Measurements from ENCODE around the gene FGD3.
A peak's percentile ranks its signal among the peaks of the same experiment; 100 is the strongest.
"Not testable (repeated sequence)": the region's sequence is repeated elsewhere in the genome, so short reads cannot be mapped to it uniquely, and the experiment has no call there.

FGD3 gene

DNA sequence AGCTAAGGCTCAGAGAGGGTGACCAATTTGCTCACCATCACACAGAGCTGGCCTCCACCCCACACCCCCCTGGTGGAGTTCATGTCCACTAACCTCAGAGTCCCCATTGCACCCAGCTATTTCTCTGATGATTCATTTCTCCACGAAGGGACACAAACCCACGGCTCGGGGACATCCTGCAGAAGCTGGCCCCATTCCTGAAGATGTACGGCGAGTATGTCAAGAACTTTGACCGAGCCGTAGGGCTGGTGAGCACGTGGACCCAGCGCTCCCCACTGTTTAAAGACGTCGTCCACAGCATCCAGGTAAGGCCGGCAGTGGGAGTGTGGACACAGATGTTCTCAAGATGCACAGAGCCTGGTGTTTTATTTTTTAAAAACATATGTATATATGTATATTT is 58.6 kb downstream of the FGD3 start:
- DNase-seq (ENCODE audit: low spot score) = no peak

DNA sequence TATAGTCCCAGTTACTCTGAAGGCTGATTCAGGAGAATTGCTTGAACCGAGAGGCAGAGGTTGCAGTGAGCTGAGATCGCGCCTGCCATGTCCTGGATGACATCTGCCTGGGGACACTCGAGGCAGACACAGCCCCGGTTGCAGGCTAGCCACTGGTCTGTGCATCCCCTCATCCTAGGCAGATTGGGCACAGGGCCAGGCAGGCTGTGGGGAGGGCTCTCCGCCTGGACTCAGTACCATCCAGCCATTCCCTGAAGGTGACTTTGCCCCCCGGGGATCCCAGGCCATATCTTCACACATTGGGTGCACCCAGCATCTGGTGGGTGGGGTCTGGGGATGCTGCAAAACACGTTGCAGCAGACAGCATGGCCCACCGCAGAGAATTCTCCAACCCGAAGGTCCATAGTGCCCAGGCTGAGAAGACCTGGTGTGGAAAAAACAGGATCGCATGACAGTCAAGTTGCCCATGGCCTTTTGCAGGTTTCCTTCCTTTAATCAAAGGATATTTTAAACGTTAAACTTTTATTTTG is 60.3 kb downstream of the FGD3 start:
- no peak for DNase-seq (ENCODE audit: low spot score)

- DNase-seq (ENCODE audit: low spot score) = no peak
Observed at GRCh38 chr9:93008457-93008856, 61.1 kb downstream of the FGD3 start.

DNA sequence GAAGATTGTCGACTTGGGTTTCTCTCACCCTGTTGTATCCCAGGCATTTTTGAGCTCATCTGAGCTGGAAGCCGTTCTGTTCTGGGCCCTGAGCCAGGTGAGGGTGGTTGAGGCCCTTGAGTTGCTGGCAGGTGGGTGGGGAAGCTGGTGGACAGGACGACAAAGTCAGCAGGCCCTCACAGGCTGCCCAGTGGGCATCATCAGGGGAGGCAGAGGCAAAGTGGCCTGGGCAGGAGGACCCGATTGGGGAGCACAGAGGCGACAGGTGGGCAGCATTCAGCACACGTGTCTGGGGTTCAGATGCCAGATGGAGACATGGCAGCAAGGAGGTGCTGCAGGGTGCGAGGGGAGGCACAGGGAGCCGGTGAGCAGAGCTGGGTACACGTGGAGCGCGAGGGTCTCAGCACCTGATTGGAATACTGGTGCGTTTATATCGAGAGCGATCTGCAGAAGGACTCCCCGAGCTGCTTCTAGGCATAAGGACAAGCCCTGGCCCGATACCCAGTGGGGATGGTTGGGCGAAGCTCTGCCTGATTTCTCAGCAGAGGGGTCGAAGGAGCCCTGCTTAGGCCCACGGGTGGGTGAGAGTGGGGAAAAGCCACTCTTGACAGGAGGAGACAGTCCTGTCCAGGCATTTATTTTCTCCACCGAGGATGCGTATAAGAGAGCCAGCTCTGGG is 62.2 kb downstream of the FGD3 start:
- peak; percentile 41 for DNase-seq (ENCODE audit: low spot score)

GRCh38 chr9:93010056-93010455 is 62.7 kb downstream of the FGD3 start:
- peak; percentile 40 for DNase-seq (ENCODE audit: low spot score)

GRCh38 chr9:93010704-93011103 is 63.4 kb downstream of the FGD3 start:
- DNase-seq (ENCODE audit: low spot score) = peak; percentile 52

- no peak for DNase-seq (ENCODE audit: low spot score)
Observed at GRCh38 chr9:93011114-93011513, 63.8 kb downstream of the FGD3 start.

DNA sequence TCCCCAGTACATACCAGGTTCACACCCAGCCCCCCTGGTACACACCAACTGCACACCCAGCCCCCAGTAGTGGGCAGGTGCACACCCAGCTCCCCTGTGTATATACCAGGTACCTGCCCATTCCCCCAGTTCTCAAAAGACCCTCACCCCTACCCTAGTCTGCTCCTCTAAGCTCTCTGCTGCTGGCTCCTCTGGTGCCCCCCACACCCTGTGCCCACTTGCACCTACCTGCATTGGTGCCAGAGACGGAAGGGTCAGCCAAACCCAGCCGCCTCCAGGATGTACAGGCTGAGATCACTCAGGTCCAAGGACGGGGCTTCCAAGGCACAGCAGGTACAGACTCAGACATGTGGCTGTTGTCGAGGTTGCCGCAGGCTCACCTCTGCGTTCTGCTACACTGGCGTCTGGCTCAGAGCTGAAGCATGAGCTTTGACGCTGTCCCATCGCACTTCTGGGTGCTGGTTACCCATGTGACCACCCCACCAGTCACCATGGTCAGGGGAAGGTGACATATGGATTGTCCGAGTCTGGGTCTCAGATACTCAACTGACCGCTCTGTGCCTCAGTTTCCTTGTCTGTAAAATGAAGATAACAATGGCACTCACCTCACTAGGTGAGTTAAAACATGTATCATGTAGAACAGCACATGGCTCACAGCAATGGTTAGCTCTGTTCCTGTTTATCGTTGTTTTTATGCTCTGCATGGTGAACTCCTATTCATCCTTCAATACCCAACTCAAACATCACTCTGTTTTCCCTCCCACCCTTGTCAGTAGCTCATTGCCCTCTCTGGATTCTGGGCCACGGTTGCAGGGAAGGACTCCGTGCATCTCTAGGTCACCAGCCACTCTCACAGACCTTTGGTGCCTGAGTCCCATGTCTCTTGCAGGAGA is 65.9 kb downstream of the FGD3 start:
- peak; percentile 50 for DNase-seq (ENCODE audit: low spot score)

DNA sequence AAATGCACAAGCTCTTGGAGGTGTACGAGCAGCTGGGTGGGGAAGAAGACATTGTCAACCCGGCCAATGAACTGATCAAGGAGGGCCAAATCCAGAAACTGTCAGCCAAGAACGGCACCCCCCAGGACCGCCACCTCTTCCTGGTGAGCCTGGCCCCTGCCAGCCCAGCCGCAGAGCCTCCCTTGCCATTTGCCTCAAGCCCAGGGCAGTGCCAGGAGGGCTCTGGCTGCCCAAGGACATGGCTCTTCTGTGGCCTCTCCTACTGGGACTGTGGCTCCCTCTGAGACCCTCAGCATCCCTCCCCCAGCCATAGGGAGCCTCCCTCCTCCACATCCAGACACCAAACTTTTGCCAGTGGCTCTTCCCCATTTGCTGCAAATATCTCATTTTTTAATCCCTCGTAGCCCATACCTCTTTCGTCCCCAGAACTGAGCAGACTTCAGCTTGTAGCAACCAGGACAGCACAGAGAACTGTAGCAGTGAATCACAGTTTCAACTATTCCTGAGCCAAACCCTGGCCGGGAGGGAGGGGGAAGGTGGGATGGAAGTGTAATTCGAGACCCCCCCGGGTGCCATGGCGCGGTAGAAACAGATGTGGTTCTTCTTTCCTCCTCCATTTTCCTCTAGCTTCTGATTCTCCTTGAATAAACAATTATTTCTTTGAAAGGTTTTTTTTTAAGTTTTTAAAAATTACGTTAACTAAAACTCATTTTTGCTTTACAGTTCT is 66.7 kb downstream of the FGD3 start:
- DNase-seq (ENCODE audit: low spot score) = peak; percentile 57

DNA sequence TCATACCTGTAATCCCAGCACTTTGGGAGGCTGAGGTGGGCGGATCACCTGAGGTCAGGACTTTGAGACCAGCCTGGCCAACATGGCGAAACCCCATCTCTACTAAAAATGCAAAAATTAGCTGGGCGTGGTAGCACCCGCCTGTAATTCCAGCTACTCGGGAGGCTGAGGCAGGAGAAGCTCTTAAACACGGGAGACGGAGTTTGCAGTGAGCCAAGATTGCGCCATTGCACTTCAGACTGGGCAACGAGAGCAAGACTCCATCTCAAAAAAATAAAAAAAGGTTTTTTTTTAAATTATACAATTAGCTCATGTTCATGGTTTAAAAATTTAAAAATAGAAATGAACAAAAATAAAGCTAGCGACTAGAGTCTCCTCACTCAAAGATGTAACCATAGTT is 67.9 kb downstream of the FGD3 start:
- not testable (repeated sequence) for DNase-seq (ENCODE audit: low spot score)

GRCh38 chr9:93017621-93018020 is 70.3 kb downstream of the FGD3 start:
- no peak for DNase-seq (ENCODE audit: low spot score)

DNA sequence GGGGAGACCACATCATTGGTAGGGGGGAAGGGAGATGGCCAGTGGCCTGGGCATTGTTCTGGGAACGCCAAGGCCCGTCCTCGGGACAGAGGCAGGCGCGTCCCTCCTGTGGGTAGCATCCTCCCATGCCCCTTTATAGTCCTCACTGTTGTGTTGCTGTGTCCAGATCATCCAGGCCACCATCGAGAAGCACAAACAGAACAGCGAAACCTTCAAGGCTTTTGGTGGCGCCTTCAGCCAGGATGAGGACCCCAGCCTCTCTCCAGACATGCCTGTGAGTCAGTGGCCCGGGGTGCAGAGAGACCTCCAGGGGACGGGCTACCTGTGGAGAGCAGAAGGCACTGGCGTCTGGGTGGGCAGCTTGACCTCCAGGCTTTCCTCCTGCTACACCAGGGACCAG is 72.8 kb downstream of the FGD3 start:
- DNase-seq (ENCODE audit: low spot score) = no peak

DNA sequence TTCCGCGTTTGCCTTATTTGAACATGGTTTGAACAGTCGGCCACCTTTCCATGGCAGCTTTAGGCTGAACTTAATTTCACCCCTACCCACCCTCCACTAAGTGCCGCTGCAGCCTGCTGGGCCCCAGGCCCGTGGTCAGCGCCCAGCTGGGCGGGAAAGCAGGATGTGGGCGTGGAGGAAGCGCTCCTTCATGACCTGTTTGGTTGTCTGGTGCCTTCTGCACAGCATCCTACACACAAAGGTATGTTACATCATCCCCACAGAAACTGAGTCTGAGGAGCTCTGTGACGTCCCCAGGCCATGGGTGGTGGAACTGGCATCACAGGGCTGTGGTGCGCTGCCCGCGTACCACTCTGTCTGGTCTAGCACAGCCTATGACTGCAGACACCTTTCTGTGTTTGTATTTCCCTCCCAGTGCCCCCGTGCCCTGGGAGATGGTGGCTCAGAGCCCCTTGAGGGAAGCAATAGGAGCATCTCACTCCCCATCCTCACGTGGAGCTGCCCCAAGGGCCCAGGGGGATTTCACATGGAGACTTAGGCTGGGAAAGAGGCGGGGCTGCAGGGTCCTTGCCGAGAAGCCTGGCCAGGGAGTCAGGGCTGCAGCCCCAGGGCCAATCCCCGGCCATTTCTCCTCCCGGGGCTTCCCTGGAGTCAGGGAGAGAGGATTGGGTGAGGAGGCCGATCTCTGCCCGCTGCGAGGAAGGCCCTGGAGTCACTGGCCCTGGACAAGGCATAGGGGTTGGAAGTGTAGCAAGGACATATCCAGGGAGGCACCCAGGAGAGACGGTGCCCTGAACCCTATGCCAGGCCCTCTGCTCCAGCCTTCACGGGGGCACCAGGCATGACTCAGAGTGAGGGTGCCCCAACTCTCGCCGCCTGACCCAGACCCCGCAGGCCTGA is 73.7 kb downstream of the FGD3 start:
- DNase-seq (ENCODE audit: low spot score) = peak; percentile 54

DNA sequence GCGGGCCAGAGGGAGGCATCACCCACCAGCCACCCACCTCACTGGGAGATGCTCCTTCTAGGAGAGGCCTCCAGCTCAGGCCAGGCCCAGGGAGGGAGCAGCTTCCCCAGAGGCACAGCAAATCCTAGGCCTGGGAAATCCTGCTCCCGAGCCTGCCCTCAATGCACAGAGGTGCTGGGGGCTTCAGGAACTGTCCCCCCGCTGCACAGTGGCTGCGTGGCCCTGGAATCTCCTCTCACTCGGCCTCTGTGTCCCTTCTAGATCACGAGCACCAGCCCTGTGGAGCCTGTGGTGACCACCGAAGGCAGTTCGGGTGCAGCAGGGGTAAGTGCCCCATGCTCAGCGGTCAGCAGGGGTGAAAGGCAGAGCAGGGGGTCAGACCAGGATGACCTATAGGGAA is 74.7 kb downstream of the FGD3 start:
- no peak for DNase-seq (ENCODE audit: low spot score)

DNA sequence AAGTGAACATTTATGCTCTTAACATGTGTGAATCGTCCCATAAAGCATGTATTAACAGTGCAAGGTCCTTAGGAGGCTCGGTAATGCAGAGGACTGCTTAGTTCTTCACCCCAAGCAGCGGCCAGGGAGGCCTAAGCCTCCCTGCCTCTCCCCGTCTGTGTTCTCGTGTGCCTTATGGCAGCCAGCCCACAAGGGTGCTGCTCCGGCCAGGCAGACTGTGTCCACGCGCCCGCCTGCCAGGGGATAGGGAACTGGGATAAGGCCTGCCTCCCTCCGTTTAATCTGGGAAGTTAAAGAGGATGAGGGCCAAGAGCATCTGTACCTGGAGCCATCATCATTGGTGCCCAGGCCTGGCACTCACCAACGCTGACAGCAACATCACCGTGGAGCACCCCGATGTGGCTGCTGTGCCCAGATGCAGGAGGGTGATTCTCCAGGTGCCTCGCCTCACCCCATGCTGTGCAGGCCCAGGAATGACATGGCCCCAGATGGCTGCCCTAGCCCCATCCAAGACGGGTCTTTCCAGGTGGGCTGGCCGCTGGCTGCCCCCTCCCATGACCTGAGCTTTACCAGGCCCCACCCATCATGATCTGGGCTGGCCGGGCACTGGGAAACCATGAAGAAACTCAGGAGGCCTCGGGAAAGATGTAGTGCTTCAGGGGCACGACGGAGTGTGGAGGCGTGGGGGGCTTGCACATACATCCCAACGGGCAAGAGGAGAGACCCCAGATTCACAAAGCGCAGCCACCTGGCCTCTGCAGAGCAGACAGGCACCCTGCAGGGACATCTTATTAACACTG is 75.6 kb downstream of the FGD3 start:
- no peak for DNase-seq (ENCODE audit: low spot score)

DNA sequence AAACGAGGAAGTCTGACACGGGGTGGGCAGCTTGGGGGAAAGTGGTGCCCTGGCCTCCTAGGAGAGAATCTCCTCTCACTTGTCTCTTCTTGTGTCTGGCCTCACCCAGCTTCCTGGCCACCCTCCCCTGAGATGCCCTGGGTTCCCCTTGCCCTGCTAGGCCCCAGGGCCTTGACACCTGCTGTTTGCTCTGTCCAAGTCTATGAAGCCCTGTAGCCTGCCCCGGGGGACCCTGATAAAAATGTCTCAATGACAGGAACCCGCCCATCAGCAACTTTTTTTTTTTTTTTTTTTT is 76.1 kb downstream of the FGD3 start:
- no peak for DNase-seq (ENCODE audit: low spot score)

DNA sequence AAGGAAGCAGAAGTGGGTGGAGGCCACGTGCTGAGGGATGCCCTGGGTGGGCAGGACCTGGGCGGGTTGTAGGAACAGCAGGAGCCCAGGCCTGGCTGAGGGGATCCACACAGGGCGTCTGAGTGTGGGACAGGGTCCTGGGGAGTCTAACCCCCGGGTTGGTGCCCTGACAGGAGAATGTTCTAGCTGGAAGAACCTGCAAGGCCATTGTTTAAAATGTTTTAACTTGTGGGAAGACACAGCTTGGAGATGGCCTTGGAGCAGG is 77.3 kb downstream of the FGD3 start:
- no peak for DNase-seq (ENCODE audit: low spot score)

DNA sequence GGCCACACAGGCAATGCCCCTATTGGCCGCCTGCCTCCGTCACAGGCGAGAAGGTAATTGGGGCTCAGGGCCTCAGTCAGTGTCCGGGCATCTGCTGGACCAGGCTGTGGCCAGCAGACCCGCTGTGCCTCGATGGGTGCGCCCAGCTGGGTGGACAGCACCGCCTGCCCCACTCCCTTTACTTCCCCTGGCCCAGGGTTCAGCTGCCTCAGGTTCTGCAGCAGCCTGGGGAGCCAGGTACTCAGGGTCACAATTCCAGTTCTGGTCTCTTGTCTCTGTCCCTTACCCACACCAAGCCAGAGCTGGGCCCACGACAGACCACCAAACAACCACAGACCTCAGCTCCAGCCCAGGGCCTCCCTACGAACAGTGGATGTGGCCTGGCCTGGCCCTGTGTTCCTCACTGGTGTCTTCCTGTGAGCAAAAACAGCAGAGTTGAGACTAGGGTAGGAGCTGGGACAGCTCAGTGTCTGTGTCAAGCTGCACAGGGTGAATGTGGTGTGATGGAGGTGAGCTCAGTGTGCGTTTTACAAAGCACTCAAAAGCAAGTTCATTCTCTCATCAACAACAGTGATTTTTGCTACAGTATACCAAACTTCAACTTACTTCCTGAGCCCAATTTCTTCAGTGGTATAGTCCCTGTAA is 77.8 kb downstream of the FGD3 start:
- no peak for DNase-seq (ENCODE audit: low spot score)

DNA sequence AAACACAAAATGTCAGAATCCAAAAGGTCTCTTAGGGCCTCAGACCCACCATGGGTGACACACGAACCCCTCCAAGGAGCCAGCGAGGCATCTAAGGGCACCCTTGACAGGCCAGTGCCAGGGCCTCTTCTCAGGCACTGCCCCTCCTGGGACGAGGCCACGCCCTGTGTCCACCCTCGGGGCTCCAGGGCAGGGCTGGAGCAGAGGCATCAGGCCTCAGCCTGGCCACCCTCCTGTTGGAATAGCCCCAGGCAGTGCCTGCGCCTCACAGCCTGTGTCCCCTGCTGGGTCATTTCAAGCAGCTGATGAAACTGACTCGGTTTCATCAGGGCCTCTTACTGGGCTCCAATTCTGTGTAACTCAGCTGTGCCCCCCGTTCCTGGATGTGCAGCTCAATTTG is 78.4 kb downstream of the FGD3 start:
- DNase-seq (ENCODE audit: low spot score) = no peak

DNA sequence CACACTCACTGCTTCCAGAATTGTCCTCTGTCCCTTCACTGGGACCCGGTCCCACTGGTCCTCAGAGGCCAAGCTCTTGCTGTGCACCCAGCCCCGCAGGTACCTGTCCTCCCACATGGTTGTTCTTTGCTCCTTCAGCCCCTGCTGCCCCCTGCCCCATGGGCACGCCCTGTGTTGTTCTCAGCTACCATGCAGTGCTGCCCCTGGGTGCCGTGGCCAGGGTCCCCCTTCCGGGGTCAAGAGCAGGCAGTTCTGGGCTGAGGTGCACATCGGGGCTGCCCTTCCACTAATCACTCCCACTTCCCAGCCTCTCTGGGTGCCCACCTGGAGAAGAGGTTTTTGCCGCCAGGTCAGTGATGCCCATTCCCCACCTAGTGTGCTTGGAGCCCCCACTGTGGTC is 79.3 kb downstream of the FGD3 start:
- no peak for DNase-seq (ENCODE audit: low spot score)

DNA sequence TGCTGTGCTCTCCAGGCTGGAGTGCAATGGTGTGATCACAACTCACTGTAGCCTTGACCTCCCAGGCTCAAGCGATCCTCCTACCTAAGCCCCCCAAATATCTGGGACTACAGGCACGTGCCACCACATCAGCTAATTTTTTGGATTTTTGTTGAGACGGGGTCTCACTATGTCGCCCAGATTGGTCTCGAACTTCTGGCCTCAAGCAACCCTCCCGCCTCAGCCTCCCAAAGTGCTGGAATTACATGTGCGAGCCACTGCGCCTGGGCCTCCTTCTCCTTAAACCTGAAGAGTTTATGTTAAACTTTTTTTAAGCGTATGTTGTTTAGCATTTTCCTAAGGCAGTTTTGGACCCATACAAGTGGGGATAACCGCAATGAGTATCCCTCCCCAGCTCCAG is 80.4 kb downstream of the FGD3 start:
- DNase-seq (ENCODE audit: low spot score) = no peak

Data from left forelimb (tissue), 1 donor.